WERI-Rb-1 (cell line): ENCODE results near the gene CDH18.

ENCODE experiments used
- DNase-seq: peaks from one replicate; pipeline ENCODE4 v3.0.0-alpha.2; 2020
- H3K27ac ChIP-seq: fragments of 250-450 bp; sonication (Bioruptor Pico); 2 replicates; pipeline ENCODE4 v1.5.1; 2020; ENCODE audit warnings: mild to moderate bottlenecking, moderate library complexity
- H3K27me3 ChIP-seq: fragments of 250-450 bp; sonication (Bioruptor Pico); 2 replicates; pipeline ENCODE4 v1.5.1; 2021; ENCODE audit warnings: mild to moderate bottlenecking, low read depth, moderate library complexity; ENCODE audit not compliant: insufficient read depth, severe bottlenecking
- H3K36me3 ChIP-seq: fragments of 250-450 bp; sonication (Bioruptor Pico); 2 replicates; pipeline ENCODE4 v1.5.1; 2020; ENCODE audit warnings: mild to moderate bottlenecking, moderate library complexity
- H3K4me3 ChIP-seq: 2 replicates; pipeline ENCODE4 v1.5.1; 2011; ENCODE audit warnings: low read depth, mild to moderate bottlenecking, control low read depth, low read length
- H3K9me3 ChIP-seq: fragments of 250-450 bp; sonication (Bioruptor Pico); 2 replicates; pipeline ENCODE4 v1.5.1; 2021; ENCODE audit warnings: mild to moderate bottlenecking, moderate library complexity; ENCODE audit not compliant: severe bottlenecking
- CTCF ChIP-seq: IDR thresholded peaks from 2 replicates; pipeline ENCODE4 v1.5.1; 2011; ENCODE audit warnings: low read depth, mild to moderate bottlenecking, control low read depth, inconsistent platforms, low read length

The CDH18 gene

DNA sequence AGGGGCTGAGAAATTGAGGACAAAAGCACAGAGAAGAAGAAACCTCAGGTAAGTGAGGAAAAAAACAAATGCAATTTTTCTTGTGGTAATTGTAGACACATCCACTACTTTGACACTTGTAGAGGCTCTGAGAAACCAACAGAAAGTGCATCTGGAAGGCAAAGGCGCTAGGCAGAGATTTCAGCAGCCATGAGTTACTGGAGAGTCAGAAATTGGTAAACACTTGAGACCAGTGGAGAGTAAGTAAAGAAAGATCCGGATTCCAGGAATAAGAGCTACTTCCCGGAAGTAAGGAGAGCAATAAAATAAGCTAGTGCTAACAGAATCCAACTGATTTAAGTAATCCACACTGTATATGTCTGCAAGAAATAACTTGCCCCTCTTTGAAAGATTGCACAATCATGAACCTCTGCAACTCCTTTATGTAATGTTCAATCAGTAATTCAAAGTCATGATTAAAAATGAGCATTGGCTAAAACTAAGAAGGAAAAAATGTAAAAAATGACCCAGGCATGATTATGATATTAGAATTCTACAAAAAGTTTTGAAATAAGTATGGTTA, 382.1 kb downstream of the CDH18 start:
- Histone ChIP-seq H3K27me3 (no peaks in the 10 kb centered on the region), H3K27ac (no peak overlapping the region), H3K4me3 (no peak overlapping the region), H3K36me3 (no peaks in the 10 kb centered on the region), H3K9me3 (peaks cover 3% of the 10 kb centered on the region)
- TF ChIP-seq CTCF, result no peak
- no peak for DNase-seq

DNA sequence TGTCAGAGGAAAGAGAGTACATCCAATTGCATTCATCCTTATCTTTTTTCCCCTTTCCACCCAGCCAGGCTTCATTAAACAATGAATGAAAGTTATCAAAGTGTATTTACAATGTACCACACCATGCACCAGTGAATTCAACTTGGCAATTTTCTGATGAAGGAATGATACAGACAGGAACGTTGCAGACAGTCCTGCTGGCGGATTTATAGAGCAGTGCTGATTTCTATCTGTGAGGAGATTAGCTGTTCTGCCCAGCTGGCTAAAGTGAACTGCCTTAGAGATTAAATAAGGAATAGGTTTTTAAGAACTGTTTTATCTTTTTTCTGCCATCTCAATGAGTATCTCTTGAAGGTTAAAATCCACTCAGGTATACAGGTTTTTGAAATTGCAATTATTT, 403.9 kb downstream of the CDH18 start:
- peak; percentile 55 for DNase-seq
- 0 out of 2 replicates have a peak overlapping the region, but pooled peaks have one; percentile 12 for H3K27ac ChIP-seq
- no peak overlapping the region for H3K4me3 ChIP-seq
- no peaks in the 10 kb centered on the region for H3K36me3 ChIP-seq
- H3K9me3 ChIP-seq, result no peaks in the 10 kb centered on the region
- no peak for TF ChIP-seq CTCF
- no peaks in the 10 kb centered on the region for H3K27me3 ChIP-seq

DNA sequence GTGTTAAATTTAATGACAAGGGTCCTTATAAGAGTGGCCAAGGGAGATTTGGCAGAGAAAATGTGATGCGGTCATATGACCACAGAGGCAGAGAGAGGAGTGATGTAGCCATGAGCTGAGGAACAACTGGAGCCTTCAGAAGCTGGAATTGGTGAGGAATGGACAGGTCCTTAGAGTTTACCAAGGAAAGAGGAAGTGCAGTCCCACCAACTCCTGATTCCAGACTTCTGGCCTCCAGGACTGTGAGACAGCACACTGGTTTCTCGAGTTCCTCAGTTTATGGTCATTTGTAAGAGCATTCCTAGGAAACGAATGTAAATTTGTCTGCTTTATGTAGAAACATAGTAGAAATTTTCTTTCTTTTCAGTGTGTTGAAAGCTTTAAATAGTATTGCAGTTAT, 410.1 kb downstream of the CDH18 start:
- no peaks in the 10 kb centered on the region for H3K27me3 ChIP-seq
- DNase-seq, result no peak
- no peaks in the 10 kb centered on the region for H3K36me3 ChIP-seq
- TF ChIP-seq CTCF, result no peak
- H3K27ac ChIP-seq, result no peak overlapping the region
- no peaks in the 10 kb centered on the region for H3K9me3 ChIP-seq
- no peak overlapping the region for H3K4me3 ChIP-seq

DNA sequence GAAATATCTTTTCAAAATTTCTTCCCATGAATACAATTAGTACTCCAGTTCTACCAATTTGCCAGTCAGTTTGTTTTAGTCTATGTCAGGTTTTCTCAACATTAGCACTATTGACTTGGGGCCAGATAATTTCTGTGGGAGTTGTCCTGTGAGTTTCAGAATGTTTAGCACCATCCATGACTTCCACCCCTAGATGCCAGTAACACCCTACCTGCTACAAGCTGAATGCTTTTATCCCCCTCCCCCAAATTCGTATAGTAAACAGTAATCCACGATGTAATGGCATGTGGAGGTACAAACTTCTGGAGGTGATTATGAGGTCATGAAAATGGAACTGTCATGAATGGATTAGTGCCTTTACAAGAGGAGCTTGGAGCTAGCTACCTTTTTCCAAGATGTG, 420.0 kb downstream of the CDH18 start:
- no peaks in the 10 kb centered on the region for H3K27me3 ChIP-seq
- no peak overlapping the region for H3K27ac ChIP-seq
- no peak for DNase-seq
- no peak overlapping the region for H3K4me3 ChIP-seq
- H3K9me3 ChIP-seq, result no peaks in the 10 kb centered on the region
- no peak for TF ChIP-seq CTCF
- H3K36me3 ChIP-seq, result no peaks in the 10 kb centered on the region

GRCh38 chr5:19565466-19565865, 422.5 kb downstream of the CDH18 start:
- H3K27ac ChIP-seq, result no peak overlapping the region
- no peaks in the 10 kb centered on the region for H3K27me3 ChIP-seq
- no peak for DNase-seq
- H3K9me3 ChIP-seq, result no peaks in the 10 kb centered on the region
- H3K36me3 ChIP-seq, result no peaks in the 10 kb centered on the region
- H3K4me3 ChIP-seq, result no peak overlapping the region
- no peak for TF ChIP-seq CTCF

DNA sequence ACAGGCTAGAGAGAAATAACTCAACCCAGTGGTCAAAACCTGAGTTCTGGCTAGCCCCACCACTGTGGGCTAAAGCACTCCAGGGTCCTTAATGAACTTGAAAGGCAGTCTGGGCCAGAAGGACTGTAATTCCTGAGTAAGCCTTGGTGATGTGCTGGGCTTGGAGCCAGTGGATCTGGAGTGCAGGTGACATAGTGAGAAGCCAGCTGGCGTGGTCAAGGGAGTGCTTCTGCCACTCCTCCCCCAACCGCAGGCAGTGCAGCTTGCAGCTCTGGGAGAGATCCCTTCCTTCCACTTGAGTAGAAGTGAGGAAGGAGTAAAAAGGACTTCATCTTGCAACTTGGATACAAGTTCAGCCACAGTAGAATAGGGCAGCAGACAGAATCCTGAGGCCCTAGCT, 424.0 kb downstream of the CDH18 start:
- Histone ChIP-seq H3K27me3 (no peaks in the 10 kb centered on the region), H3K4me3 (no peak overlapping the region), H3K9me3 (no peaks in the 10 kb centered on the region), H3K36me3 (no peaks in the 10 kb centered on the region), H3K27ac (no peak overlapping the region)
- no peak for TF ChIP-seq CTCF
- no peak for DNase-seq
